ENCODE measurements around the gene KIR2DL3. TPM values are rescaled to one million over a fixed set of nuclear protein-coding genes. Genes with fewer than 3 reads are reported as not detected.
"Not testable (repeated sequence)": the region's sequence is repeated elsewhere in the genome, so short reads cannot be mapped to it uniquely, and the experiment has no call there.

KIR2DL3 gene
- not detected for total RNA-seq

- not testable (repeated sequence) for H3K4me1 Mint-ChIP-seq (ENCODE audit: low read depth); ATAC-seq (replicated peaks in 1 of 2); H3K27me3 Mint-ChIP-seq (ENCODE audit: low read depth); H3K27ac Mint-ChIP-seq; DNase-seq; H3K9me3 Mint-ChIP-seq; H3K36me3 Mint-ChIP-seq (ENCODE audit: insufficient read depth in 2 of 2); H3K4me3 Mint-ChIP-seq
These were observed at the start of gene KIR2DL3 for GRCh38 chr19:54738306-54738705. Gene KIR2DL3 (plus strand): TSS chr19:54738513. CDS start chr19:54738546, 33 bp downstream.

GRCh38 chr19:54691582-54692297 lies 46.6 kb upstream of the KIR2DL3 start:
- DNase-seq (no peak), ATAC-seq (replicated peaks in 1 of 2) (no peak)
- Mint-ChIP-seq H3K4me1 (ENCODE audit: low read depth) (no peaks in the 10 kb centered on the region), H3K27ac (no peak overlapping the region), H3K4me3 (no peak overlapping the region), H3K9me3 (no peaks in the 10 kb centered on the region), H3K36me3 (ENCODE audit: insufficient read depth in 2 of 2) (no peaks in the 10 kb centered on the region), H3K27me3 (ENCODE audit: low read depth) (peaks cover 23% of the 10 kb centered on the region)

- DNase-seq = no peak
- Mint-ChIP-seq H3K4me1 (ENCODE audit: low read depth) (no peaks in the 10 kb centered on the region), H3K4me3 (no peak overlapping the region), H3K9me3 (no peaks in the 10 kb centered on the region), H3K27me3 (ENCODE audit: low read depth) (peaks cover 23% of the 10 kb centered on the region), H3K27ac (no peak overlapping the region), H3K36me3 (ENCODE audit: insufficient read depth in 2 of 2) (no peaks in the 10 kb centered on the region)
- ATAC-seq (replicated peaks in 1 of 2) = no peak
These were observed 46.1 kb upstream of the KIR2DL3 start for GRCh38 chr19:54692298-54692615.

- ATAC-seq (replicated peaks in 1 of 2) (no peak), DNase-seq (no peak)
- no peaks in the 10 kb centered on the region for H3K4me1 Mint-ChIP-seq (ENCODE audit: low read depth)
- no peaks in the 10 kb centered on the region for H3K9me3 Mint-ChIP-seq
- H3K27ac Mint-ChIP-seq = no peak overlapping the region
- H3K4me3 Mint-ChIP-seq = no peak overlapping the region
- H3K36me3 Mint-ChIP-seq (ENCODE audit: insufficient read depth in 2 of 2) = no peaks in the 10 kb centered on the region
- peaks cover 40% of the 10 kb centered on the region for H3K27me3 Mint-ChIP-seq (ENCODE audit: low read depth)
These were observed 43.7 kb upstream of the KIR2DL3 start for GRCh38 chr19:54694648-54695047.

GRCh38 chr19:54696117-54696548 lies 42.2 kb upstream of the KIR2DL3 start:
- ATAC-seq (replicated peaks in 1 of 2) = no peak
- Mint-ChIP-seq H3K27me3 (ENCODE audit: low read depth) (peaks cover 48% of the 10 kb centered on the region), H3K9me3 (no peaks in the 10 kb centered on the region), H3K36me3 (ENCODE audit: insufficient read depth in 2 of 2) (no peaks in the 10 kb centered on the region), H3K4me1 (ENCODE audit: low read depth) (no peaks in the 10 kb centered on the region), H3K27ac (no peak overlapping the region), H3K4me3 (no peak overlapping the region)
- no peak for DNase-seq

- H3K27me3 Mint-ChIP-seq (ENCODE audit: low read depth) = peaks cover 48% of the 10 kb centered on the region
- no peaks in the 10 kb centered on the region for H3K36me3 Mint-ChIP-seq (ENCODE audit: insufficient read depth in 2 of 2)
- no peak overlapping the region for H3K27ac Mint-ChIP-seq
- H3K9me3 Mint-ChIP-seq = no peaks in the 10 kb centered on the region
- H3K4me3 Mint-ChIP-seq = no peak overlapping the region
- no peaks in the 10 kb centered on the region for H3K4me1 Mint-ChIP-seq (ENCODE audit: low read depth)
- no peak for DNase-seq
- no peak for ATAC-seq (replicated peaks in 1 of 2)
These were observed 41.5 kb upstream of the KIR2DL3 start for GRCh38 chr19:54696766-54697165.

- not testable (repeated sequence) for DNase-seq; H3K36me3 Mint-ChIP-seq (ENCODE audit: insufficient read depth in 2 of 2); H3K4me3 Mint-ChIP-seq; H3K27ac Mint-ChIP-seq; ATAC-seq (replicated peaks in 1 of 2); H3K9me3 Mint-ChIP-seq; H3K4me1 Mint-ChIP-seq (ENCODE audit: low read depth)
- H3K27me3 Mint-ChIP-seq (ENCODE audit: low read depth) = peaks cover 43% of the 10 kb centered on the region
These were observed 40.6 kb upstream of the KIR2DL3 start for GRCh38 chr19:54697716-54698115.

GRCh38 chr19:54704928-54705327 lies 33.4 kb upstream of the KIR2DL3 start:
- Mint-ChIP-seq H3K27me3 (ENCODE audit: low read depth) (peaks cover 14% of the 10 kb centered on the region), H3K4me3 (no peak overlapping the region)
- ATAC-seq (replicated peaks in 1 of 2) = no peak

GRCh38 chr19:54707962-54708361 lies 30.4 kb upstream of the KIR2DL3 start:
- Mint-ChIP-seq H3K4me1 (ENCODE audit: low read depth) (no peaks in the 10 kb centered on the region), H3K9me3 (no peaks in the 10 kb centered on the region), H3K27ac (no peak overlapping the region), H3K4me3 (no peak overlapping the region), H3K36me3 (ENCODE audit: insufficient read depth in 2 of 2) (no peaks in the 10 kb centered on the region), H3K27me3 (ENCODE audit: low read depth) (no peaks in the 10 kb centered on the region)
- DNase-seq (no peak), ATAC-seq (replicated peaks in 1 of 2) (peak in 1 of 2 donors; percentile 32)

More at GRCh38 chr19:54704928-54705327, 33.4 kb upstream of the KIR2DL3 start:
- DNase-seq = no peak
- H3K9me3 Mint-ChIP-seq = no peaks in the 10 kb centered on the region
- H3K27ac Mint-ChIP-seq = no peak overlapping the region
- H3K36me3 Mint-ChIP-seq (ENCODE audit: insufficient read depth in 2 of 2) = no peaks in the 10 kb centered on the region
- no peaks in the 10 kb centered on the region for H3K4me1 Mint-ChIP-seq (ENCODE audit: low read depth)

- no peak overlapping the region for H3K4me3 Mint-ChIP-seq
- ATAC-seq (replicated peaks in 1 of 2) = no peak
These were observed 29.5 kb upstream of the KIR2DL3 start for GRCh38 chr19:54708781-54709180.

GRCh38 chr19:54709212-54709948 lies 28.9 kb upstream of the KIR2DL3 start:
- Mint-ChIP-seq H3K9me3 (no peaks in the 10 kb centered on the region), H3K27ac (no peak overlapping the region), H3K36me3 (ENCODE audit: insufficient read depth in 2 of 2) (no peaks in the 10 kb centered on the region), H3K4me3 (no peak overlapping the region), H3K4me1 (ENCODE audit: low read depth) (no peaks in the 10 kb centered on the region), H3K27me3 (ENCODE audit: low read depth) (no peaks in the 10 kb centered on the region)
- no peak for DNase-seq
- no peak for ATAC-seq (replicated peaks in 1 of 2)

More at GRCh38 chr19:54708781-54709180, 29.5 kb upstream of the KIR2DL3 start:
- H3K9me3 Mint-ChIP-seq = no peaks in the 10 kb centered on the region
- no peaks in the 10 kb centered on the region for H3K4me1 Mint-ChIP-seq (ENCODE audit: low read depth)
- no peak for DNase-seq
- no peaks in the 10 kb centered on the region for H3K36me3 Mint-ChIP-seq (ENCODE audit: insufficient read depth in 2 of 2)
- H3K27ac Mint-ChIP-seq = no peak overlapping the region
- no peaks in the 10 kb centered on the region for H3K27me3 Mint-ChIP-seq (ENCODE audit: low read depth)

- H3K27me3 Mint-ChIP-seq (ENCODE audit: low read depth); ATAC-seq (replicated peaks in 1 of 2); H3K36me3 Mint-ChIP-seq (ENCODE audit: insufficient read depth in 2 of 2); H3K9me3 Mint-ChIP-seq; H3K4me1 Mint-ChIP-seq (ENCODE audit: low read depth); H3K27ac Mint-ChIP-seq; H3K4me3 Mint-ChIP-seq; DNase-seq: not testable (repeated sequence)
These were observed 28.4 kb upstream of the KIR2DL3 start for GRCh38 chr19:54709956-54710355.

- peaks cover 3 to 8% of the 10 kb centered on the region in 2 donors for H3K9me3 Mint-ChIP-seq
- ATAC-seq (replicated peaks in 1 of 2) (no peak), DNase-seq (no peak)
- H3K27me3 Mint-ChIP-seq (ENCODE audit: low read depth) = peaks cover 8% of the 10 kb centered on the region
- no peak within 1 kb of the TSS for H3K27ac Mint-ChIP-seq
- no peak within 1 kb of the TSS for H3K4me3 Mint-ChIP-seq
- peaks cover 0 to 3% of the 10 kb centered on the region in 2 donors for H3K36me3 Mint-ChIP-seq (ENCODE audit: insufficient read depth in 2 of 2)
- no peaks in the 10 kb centered on the region for H3K4me1 Mint-ChIP-seq (ENCODE audit: low read depth)
These were observed 14.2 kb upstream of the KIR2DL3 start, which contains the start of gene KIR3DL3 for GRCh38 chr19:54724142-54724541. Gene KIR3DL3 (plus strand): TSS chr19:54724442. CDS start chr19:54724497, 55 bp downstream.
